GM13976 (cell line): ENCODE results near the gene EYS.

Experiments used
- DNase-seq: peaks from one replicate; pipeline ENCODE4 v3.0.0; 2012; ENCODE audit warnings: low spot score
- in situ Hi-C: fragments of 300-500 bp; cut with MboI; formaldehyde crosslinking; loops from one replicate; pipeline ENCODE4 v1.12.0; 2022; ENCODE audit warnings: low sequenced_read_pairs, mixed read lengths, inconsistent platforms; ENCODE audit not compliant: unreplicated experiment
- TF ChIP-seq, protein P1 (sequence below): IDR thresholded peaks from 2 replicates; pipeline ENCODE4 v1.5.1; 2012; ENCODE audit warnings: borderline replicate concordance, mild to moderate bottlenecking; ENCODE audit not compliant: insufficient read depth; ENCODE audit errors: extremely low read depth, missing control alignments, control extremely low read depth

The EYS gene

DNA sequence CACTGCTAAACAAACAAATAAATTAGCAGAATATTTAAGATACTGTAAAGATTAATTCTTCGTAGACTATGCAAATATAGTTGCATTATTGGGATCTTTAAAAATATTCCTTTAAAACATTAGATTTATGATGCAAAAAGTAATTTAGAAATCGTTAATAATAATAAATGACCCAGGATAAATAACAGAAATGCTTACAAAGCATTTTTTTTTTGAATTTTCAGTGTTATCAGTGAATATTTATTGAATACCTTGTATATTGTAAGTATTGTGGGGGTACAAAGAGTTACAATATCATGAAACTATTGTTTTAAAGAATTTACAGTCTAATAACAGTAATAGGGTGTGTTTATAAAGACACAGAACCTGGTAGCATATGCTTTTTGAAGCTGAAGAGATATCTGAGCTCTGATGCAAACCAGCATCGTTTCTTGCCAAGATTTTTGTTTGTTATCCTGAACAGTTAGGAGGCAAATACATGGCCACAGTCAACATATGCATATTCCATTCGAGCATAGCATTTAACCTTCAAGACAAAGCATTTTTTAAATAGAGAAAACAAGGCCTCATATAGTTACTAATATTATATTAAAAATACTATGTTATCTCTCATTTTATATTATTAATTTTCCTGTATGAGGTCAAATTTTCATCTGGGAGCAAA lies 1584.2 kb downstream of the EYS start:
- TF ChIP-seq, protein P1, sequence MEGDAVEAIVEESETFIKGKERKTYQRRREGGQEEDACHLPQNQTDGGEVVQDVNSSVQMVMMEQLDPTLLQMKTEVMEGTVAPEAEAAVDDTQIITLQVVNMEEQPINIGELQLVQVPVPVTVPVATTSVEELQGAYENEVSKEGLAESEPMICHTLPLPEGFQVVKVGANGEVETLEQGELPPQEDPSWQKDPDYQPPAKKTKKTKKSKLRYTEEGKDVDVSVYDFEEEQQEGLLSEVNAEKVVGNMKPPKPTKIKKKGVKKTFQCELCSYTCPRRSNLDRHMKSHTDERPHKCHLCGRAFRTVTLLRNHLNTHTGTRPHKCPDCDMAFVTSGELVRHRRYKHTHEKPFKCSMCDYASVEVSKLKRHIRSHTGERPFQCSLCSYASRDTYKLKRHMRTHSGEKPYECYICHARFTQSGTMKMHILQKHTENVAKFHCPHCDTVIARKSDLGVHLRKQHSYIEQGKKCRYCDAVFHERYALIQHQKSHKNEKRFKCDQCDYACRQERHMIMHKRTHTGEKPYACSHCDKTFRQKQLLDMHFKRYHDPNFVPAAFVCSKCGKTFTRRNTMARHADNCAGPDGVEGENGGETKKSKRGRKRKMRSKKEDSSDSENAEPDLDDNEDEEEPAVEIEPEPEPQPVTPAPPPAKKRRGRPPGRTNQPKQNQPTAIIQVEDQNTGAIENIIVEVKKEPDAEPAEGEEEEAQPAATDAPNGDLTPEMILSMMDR: no peak
- in situ Hi-C loops: no loop called here
- DNase-seq: no peak

DNA sequence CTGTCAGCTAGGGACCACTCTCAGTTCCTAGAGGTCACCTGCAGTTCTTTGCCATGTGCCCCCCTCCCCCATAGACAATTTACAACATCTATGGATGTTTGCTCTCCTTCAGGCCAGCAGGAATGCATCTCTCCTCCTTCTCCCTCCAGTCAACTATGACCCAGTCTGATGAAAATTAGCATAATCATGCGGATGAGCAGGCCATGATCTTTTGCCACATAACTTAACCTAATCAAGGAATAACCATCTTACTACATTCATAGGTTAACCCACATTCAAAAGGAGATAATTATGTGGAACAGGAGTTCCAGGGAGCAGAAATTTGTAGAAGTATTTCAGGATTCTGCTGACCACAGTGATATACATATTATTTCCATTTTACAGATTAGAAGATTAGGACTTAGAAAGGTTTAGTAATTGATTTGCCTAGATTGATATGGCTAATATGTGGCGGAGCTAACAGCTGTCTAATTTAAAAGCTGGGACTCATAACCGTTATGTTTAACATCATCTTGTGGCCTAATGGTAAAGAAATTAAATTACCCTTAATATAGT lies 1585.9 kb downstream of the EYS start:
- TF ChIP-seq, protein P1: no peak
- in situ Hi-C loops: no loop called here
- DNase-seq: no peak

DNA sequence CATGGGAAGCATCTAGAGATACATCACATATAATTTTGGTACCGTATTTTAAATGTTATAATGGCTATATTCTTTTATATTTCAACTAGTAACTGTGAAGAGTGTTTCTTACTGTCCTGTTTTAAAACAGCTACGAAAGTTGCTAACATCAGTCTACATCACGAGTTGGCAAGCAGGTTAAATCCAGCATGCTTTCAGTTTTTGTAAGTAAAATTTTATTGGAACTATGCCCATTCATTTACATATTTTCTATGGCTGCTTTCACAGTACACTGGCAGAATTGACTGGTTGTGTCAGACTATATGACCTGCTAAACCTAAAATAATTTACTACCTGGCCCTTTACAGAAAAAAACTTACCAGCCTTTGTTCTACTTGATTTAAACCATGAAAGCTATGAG lies 1593.3 kb downstream of the EYS start:
- TF ChIP-seq, protein P1: no peak
- DNase-seq: no peak
- in situ Hi-C loops: no loop called here

DNA sequence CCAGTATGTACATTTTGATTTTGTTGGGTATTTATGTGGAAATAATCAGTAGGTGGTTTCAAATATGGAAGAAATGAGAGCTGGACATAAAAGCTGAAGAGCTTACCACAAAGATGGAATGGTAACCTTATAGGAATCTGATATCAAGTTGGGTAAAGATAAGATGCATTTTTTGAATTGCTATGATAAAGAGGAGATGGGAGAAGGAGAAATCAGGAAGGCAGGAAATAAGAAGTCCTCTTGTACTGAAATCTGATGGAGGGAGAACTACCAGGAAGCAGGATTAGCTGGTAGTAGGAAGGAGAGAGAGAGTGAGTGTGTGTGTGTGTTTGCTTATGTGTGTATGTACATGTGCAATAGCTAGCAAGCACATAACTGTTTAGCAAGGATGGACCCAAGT lies 1603.0 kb downstream of the EYS start:
- DNase-seq: no peak
- in situ Hi-C loops: no loop called here

DNA sequence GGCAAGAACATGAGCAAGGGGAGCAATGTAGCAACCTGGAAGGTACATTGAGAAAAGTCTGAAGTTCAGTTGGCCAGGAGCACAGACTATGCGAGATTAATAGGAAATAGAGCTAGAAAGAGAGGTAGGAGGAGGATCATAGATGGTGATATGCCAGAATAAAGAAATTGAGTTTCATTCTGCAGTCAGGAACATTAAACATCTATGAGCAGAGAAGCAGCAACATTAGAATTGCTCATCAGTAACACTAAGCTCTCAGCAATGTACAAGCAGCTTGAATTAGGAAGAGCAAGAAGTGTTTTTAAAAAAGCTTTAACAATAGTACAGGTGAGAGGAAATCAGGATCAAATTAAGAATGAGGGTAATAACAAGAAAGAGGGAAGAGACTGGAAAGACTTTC lies 1603.5 kb downstream of the EYS start:
- TF ChIP-seq, protein P1: no peak
- in situ Hi-C loops: no loop called here

More for the DNA sequence above, 1603.0 kb downstream of the EYS start:
- TF ChIP-seq, protein P1: no peak

DNA sequence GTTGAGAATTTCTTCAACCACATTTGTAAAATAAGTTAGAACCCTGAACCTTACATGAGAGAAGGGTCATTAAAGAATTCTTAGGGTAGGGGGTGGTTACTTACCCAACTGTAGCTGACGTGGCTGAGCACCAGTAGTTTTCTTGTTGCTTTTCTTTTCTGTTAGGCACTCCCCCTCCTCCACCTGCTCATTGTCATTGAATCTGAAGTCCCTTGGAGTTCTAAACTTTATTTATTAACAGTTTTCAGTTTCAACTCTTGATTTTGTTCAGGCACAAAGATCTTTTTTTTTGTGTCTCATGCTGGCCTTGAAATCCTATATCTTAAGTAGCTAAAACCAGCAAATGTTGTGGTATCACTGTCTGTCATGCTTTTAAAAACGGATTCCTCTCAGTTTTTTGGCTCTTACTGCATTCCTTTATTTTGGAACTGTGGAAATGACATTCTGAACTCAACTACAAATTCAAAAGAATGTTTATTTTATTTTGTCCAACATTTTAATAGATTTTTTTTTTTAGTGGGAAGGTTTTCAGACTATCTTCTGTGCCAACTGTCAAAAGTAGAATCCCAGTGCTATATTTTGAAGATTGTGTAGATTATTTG lies 1606.2 kb downstream of the EYS start:
- DNase-seq: no peak
- TF ChIP-seq, protein P1: no peak
- in situ Hi-C loops: no loop called here

More for the DNA sequence above, 1603.5 kb downstream of the EYS start:
- no peak for DNase-seq
